Fibroblast of lung (primary cell): Measurements from ENCODE around the gene GINS1.

Experiments used
- EZH2 ChIP-seq: IDR thresholded peaks from 2 replicates; pipeline ENCODE4 v1.5.1; 2012; ENCODE audit warnings: low read length, control low read depth, mild to moderate bottlenecking; ENCODE audit errors: missing control alignments
- TF ChIP-seq, protein P1 (sequence below), 2 donors: IDR thresholded peaks in 1 of 2; conservative IDR thresholded peaks in 1 of 2; 1 replicate in 1 of 2; 2 replicates in 1 of 2; pipeline ENCODE4 v1.5.1; 2011 to 2012; ENCODE audit warnings: low read length in 2 of 2, control low read depth in 1 of 2, inconsistent platforms in 1 of 2, low read depth in 1 of 2, mild to moderate bottlenecking in 1 of 2

GRCh38 chr20:25487306-25487705 lies 79.8 kb downstream of the GINS1 start:
- TF ChIP-seq, protein P1, sequence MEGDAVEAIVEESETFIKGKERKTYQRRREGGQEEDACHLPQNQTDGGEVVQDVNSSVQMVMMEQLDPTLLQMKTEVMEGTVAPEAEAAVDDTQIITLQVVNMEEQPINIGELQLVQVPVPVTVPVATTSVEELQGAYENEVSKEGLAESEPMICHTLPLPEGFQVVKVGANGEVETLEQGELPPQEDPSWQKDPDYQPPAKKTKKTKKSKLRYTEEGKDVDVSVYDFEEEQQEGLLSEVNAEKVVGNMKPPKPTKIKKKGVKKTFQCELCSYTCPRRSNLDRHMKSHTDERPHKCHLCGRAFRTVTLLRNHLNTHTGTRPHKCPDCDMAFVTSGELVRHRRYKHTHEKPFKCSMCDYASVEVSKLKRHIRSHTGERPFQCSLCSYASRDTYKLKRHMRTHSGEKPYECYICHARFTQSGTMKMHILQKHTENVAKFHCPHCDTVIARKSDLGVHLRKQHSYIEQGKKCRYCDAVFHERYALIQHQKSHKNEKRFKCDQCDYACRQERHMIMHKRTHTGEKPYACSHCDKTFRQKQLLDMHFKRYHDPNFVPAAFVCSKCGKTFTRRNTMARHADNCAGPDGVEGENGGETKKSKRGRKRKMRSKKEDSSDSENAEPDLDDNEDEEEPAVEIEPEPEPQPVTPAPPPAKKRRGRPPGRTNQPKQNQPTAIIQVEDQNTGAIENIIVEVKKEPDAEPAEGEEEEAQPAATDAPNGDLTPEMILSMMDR (conservative IDR thresholded peaks at IDR 0.05 in 1 of 2, IDR thresholded peaks at IDR 0.05 in 1 of 2; ENCODE audit: low read depth in 1 of 2, low read length in 2 of 2): no peak
- TF ChIP-seq EZH2: no peak
